Tongue (tissue), 2 donors: ENCODE data around the gene CD74. TPM values are rescaled to one million over a fixed set of nuclear protein-coding genes. Genes with fewer than 3 reads are reported as not detected.

Experiments used
- DNase-seq: peaks from one replicate; pipeline ENCODE4 v3.0.0-alpha.2; 2015
- total RNA-seq: library from RNA; depleted of rRNA; stranded (reverse); fragments of >200 nt; gene quantifications from one replicate; pipeline ENCODE4 v1.2.3, GENCODE V29; 2014

CD74 gene
- total RNA-seq, 1 donor from 2014 or later: 75.4 TPM

GRCh38 chr5:150396267-150396666 is 16.4 kb downstream of the CD74 start:
- no peak for DNase-seq

GRCh38 chr5:150395688-150395975 is 17.1 kb downstream of the CD74 start:
- no peak for DNase-seq

- no peak for DNase-seq
These were observed 17.6 kb downstream of the CD74 start for GRCh38 chr5:150394912-150395687.

- no peak for DNase-seq
These were observed 18.6 kb downstream of the CD74 start for GRCh38 chr5:150394131-150394530.

- DNase-seq: no peak
These were observed 19.5 kb downstream of the CD74 start for GRCh38 chr5:150393096-150393645.

- DNase-seq: no peak
These were observed 20.0 kb downstream of the CD74 start for GRCh38 chr5:150392680-150393079.

- DNase-seq: no peak
These were observed 20.7 kb downstream of the CD74 start for GRCh38 chr5:150391986-150392385.

GRCh38 chr5:150391064-150391834 is 21.5 kb downstream of the CD74 start:
- no peak for DNase-seq

GRCh38 chr5:150389531-150390266 is 23.0 kb downstream of the CD74 start:
- no peak for DNase-seq

GRCh38 chr5:150386024-150386855 is 26.5 kb downstream of the CD74 start:
- DNase-seq: no peak

GRCh38 chr5:150384701-150385100 is 28.0 kb downstream of the CD74 start:
- no peak for DNase-seq

- peak; percentile 34 for DNase-seq
These were observed 34.6 kb downstream of the CD74 start for GRCh38 chr5:150377964-150378694.

GRCh38 chr5:150376799-150377771 is 35.6 kb downstream of the CD74 start:
- no peak for DNase-seq

GRCh38 chr5:150374651-150375050 is 38.1 kb downstream of the CD74 start:
- peak; percentile 24 for DNase-seq

- DNase-seq: no peak
These were observed 40.1 kb downstream of the CD74 start for GRCh38 chr5:150372639-150373038.

GRCh38 chr5:150368526-150368925 is 44.2 kb downstream of the CD74 start:
- DNase-seq: peak; percentile 75

GRCh38 chr5:150364004-150364403 is 48.7 kb downstream of the CD74 start:
- no peak for DNase-seq

- DNase-seq: no peak
These were observed 49.5 kb downstream of the CD74 start for GRCh38 chr5:150363185-150363584.

- no peak for DNase-seq
These were observed 51.4 kb downstream of the CD74 start for GRCh38 chr5:150361301-150361700.
